ENCODE data around the gene CCBE1.

Gene CCBE1

DNA sequence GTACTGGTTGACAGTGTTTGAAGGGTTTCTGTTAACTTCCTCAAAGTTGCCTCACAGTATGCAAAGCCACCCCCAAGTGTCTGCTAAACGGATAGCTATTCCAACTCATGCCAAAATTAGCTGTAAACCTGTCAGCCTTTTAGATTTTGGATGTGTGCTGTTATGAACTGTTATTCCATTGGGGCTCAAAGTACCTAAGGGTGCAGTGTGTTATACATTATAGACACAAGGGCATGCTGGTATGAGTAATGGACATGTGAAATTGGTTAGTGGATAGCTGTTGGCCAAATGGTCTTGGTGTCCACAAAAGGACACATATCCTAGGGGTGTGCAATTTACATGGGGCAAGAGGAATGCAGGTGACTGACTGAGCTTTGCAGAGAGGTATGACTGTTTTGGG is 33.7 kb upstream of the CCBE1 start:
- TF ChIP-seq, protein P1, sequence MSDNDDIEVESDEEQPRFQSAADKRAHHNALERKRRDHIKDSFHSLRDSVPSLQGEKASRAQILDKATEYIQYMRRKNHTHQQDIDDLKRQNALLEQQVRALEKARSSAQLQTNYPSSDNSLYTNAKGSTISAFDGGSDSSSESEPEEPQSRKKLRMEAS (IDR thresholded peaks at IDR 0.05), result no peak
- TF ChIP-seq ZBTB7A (IDR thresholded peaks at IDR 0.05; ENCODE audit: low read depth) (no peak), YY1 (IDR thresholded peaks at IDR 0.05; ENCODE audit: low read depth) (no peak), FOXM1 (IDR thresholded peaks at IDR 0.05; ENCODE audit: borderline replicate concordance, low read depth) (no peak), RAD21 (IDR thresholded peaks at IDR 0.05; ENCODE audit: low read depth) (no peak), CEBPB (IDR thresholded peaks at IDR 0.05) (no peak), TAF1 (IDR thresholded peaks at IDR 0.05; ENCODE audit: low read depth) (no peak), NFIC (IDR thresholded peaks at IDR 0.05) (no peak), EGR1 (IDR thresholded peaks at IDR 0.05) (no peak), EP300 (IDR thresholded peaks at IDR 0.05; ENCODE audit: borderline replicate concordance) (no peak), TEAD4 (IDR thresholded peaks at IDR 0.05) (no peak)
- TF ChIP-seq, protein P2, sequence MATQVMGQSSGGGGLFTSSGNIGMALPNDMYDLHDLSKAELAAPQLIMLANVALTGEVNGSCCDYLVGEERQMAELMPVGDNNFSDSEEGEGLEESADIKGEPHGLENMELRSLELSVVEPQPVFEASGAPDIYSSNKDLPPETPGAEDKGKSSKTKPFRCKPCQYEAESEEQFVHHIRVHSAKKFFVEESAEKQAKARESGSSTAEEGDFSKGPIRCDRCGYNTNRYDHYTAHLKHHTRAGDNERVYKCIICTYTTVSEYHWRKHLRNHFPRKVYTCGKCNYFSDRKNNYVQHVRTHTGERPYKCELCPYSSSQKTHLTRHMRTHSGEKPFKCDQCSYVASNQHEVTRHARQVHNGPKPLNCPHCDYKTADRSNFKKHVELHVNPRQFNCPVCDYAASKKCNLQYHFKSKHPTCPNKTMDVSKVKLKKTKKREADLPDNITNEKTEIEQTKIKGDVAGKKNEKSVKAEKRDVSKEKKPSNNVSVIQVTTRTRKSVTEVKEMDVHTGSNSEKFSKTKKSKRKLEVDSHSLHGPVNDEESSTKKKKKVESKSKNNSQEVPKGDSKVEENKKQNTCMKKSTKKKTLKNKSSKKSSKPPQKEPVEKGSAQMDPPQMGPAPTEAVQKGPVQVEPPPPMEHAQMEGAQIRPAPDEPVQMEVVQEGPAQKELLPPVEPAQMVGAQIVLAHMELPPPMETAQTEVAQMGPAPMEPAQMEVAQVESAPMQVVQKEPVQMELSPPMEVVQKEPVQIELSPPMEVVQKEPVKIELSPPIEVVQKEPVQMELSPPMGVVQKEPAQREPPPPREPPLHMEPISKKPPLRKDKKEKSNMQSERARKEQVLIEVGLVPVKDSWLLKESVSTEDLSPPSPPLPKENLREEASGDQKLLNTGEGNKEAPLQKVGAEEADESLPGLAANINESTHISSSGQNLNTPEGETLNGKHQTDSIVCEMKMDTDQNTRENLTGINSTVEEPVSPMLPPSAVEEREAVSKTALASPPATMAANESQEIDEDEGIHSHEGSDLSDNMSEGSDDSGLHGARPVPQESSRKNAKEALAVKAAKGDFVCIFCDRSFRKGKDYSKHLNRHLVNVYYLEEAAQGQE (IDR thresholded peaks at IDR 0.05; ENCODE audit: low read depth), result no peak

DNA sequence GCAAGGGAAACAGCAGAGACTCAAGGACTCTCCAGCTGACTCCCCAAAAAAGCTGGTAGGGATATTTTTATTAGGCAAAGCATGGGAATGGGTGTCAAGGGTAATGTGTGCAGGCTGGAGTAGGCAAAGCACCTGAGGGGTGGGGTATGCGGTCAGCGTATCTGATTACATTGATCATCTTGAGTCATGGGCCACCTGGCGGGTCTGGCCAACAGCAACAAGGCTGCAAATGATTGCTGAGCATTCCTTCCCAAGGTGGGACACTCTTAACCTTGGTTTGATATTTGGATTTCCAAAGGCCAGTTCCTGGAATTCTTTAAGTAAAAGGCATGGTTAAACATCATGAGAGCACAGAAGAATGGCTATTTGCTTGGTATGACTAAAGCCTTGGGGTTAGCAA is 32.6 kb upstream of the CCBE1 start:
- TF ChIP-seq CREB1 (IDR thresholded peaks at IDR 0.05; ENCODE audit: low read depth) (no peak), ZBTB7A (IDR thresholded peaks at IDR 0.05; ENCODE audit: low read depth) (no peak), TAF1 (IDR thresholded peaks at IDR 0.05; ENCODE audit: low read depth) (no peak)

DNA sequence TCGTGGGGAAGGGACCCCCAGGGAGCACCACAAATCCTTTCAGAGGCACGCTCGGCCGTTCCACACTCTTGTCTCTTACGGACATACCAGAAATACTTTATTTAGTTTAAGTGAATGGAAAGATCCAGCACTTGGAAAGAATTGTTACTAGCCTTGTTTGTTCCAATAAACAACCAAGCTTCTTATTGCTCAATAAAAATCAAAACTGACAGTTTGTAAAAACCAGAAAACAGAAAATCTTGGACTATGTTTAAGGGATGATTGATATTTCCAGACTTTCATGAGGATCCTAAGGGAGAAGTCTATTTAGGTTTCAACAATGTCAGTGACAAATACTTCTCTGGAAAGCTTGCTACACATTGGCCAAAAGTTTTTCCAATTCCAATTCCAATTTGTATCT is 31.6 kb upstream of the CCBE1 start:
- TF ChIP-seq FOXM1 (IDR thresholded peaks at IDR 0.05; ENCODE audit: borderline replicate concordance, low read depth), result no peak
- no peak for TF ChIP-seq CEBPB (IDR thresholded peaks at IDR 0.05)
- TF ChIP-seq TEAD4 (IDR thresholded peaks at IDR 0.05), result no peak

DNA sequence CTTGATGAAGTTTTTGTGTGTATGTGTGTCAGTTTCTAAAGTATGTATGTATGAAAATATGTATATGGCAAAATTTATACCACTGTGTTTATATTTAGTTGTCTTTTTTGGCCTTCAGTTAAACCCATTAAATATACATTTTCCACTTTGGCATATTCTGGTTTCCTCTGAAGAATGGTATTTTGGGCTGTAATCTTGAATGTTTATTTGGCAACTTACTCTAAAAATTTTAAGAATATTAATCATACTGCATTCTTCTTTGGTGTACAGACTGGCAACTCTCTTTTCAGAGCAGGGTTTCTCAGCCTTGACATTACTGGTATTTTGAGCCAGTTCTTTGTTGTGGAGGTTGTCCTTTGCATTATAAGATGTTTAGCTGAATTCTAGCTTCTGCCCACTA is 27.9 kb upstream of the CCBE1 start:
- TF ChIP-seq FOXM1 (IDR thresholded peaks at IDR 0.05; ENCODE audit: borderline replicate concordance, low read depth), result no peak

DNA sequence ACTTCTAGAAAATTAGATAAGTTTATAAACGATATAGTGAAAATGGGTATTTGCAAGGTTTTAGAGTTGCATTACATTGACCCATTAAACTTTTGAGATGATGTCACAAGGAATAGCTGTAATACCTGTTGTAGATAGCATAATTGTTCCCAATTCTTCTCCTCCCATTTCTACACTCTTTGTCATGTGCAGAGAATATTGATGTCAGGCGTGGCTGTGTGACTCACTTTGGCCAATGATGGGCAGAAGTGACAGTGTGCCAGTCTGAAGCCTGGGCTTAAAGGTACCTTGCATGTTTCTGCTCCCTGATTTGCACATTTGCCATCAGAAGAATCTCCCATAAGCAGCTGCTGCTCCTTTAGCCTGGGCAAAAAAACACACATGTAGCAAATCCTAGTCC is 26.9 kb upstream of the CCBE1 start:
- TF ChIP-seq TCF12 (IDR thresholded peaks at IDR 0.05; ENCODE audit: low read depth) (no peak), CEBPB (IDR thresholded peaks at IDR 0.05) (no peak), ZBTB7A (IDR thresholded peaks at IDR 0.05; ENCODE audit: low read depth) (no peak), NFIC (IDR thresholded peaks at IDR 0.05) (no peak), CREB1 (IDR thresholded peaks at IDR 0.05; ENCODE audit: low read depth) (no peak)
- TF ChIP-seq, protein P2 (IDR thresholded peaks at IDR 0.05; ENCODE audit: low read depth), result no peak
- TF ChIP-seq, protein P3, sequence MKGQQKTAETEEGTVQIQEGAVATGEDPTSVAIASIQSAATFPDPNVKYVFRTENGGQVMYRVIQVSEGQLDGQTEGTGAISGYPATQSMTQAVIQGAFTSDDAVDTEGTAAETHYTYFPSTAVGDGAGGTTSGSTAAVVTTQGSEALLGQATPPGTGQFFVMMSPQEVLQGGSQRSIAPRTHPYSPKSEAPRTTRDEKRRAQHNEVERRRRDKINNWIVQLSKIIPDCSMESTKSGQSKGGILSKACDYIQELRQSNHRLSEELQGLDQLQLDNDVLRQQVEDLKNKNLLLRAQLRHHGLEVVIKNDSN (IDR thresholded peaks at IDR 0.05), result no peak

DNA sequence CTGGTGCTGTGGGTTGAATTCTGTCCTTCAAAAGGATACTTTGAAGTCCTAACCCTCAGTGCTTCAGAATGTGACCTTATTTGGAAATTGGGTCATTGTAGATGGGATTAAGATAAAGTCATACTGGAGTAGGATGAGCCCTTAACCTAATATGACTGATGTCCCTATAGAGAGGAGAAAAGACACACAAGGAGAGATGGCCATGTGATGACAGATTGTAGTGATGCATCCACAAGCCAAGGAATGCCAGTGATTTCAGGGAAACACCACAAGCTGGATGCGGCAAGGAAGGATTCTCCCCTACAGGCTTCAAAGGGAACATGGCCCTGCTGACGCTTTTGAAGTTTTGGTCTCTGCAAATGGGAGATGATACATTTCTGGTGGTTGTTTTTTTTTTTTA is 24.7 kb upstream of the CCBE1 start:
- no peak for TF ChIP-seq ZBTB7A (IDR thresholded peaks at IDR 0.05; ENCODE audit: low read depth)
- TF ChIP-seq TEAD4 (IDR thresholded peaks at IDR 0.05), result no peak

DNA sequence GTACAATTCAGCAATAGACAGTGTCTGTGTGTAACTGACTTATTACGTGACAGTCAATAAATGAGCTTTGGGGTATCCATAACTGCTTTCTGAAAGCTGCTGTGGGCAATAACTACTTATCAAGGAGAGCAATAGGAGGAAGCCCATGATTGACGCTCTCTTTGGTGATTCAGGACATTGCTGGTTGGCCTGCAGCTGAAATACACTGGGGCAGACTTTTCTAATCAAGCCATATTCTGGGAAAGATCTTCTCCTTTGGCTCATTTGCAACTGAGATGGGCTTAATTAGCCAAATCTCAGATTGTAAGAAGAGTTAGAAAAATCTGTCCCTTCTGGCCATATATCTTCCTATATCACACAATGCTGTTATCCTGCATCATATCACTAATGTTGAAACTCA is 24.0 kb upstream of the CCBE1 start:
- TF ChIP-seq, protein P2 (IDR thresholded peaks at IDR 0.05; ENCODE audit: low read depth), result no peak
- TF ChIP-seq TEAD4 (IDR thresholded peaks at IDR 0.05), result no peak
- TF ChIP-seq NFIC (IDR thresholded peaks at IDR 0.05), result no peak
- no peak for TF ChIP-seq YY1 (IDR thresholded peaks at IDR 0.05; ENCODE audit: low read depth)
- TF ChIP-seq CEBPB (IDR thresholded peaks at IDR 0.05), result no peak
- no peak for TF ChIP-seq TAF1 (IDR thresholded peaks at IDR 0.05; ENCODE audit: low read depth)
- TF ChIP-seq ZBTB7A (IDR thresholded peaks at IDR 0.05; ENCODE audit: low read depth), result no peak
- TF ChIP-seq EP300 (IDR thresholded peaks at IDR 0.05; ENCODE audit: borderline replicate concordance), result no peak
- TF ChIP-seq FOXM1 (IDR thresholded peaks at IDR 0.05; ENCODE audit: borderline replicate concordance, low read depth), result no peak
- TF ChIP-seq, protein P1 (IDR thresholded peaks at IDR 0.05), result no peak
- no peak for TF ChIP-seq TCF12 (IDR thresholded peaks at IDR 0.05; ENCODE audit: low read depth)
- TF ChIP-seq EGR1 (IDR thresholded peaks at IDR 0.05), result no peak
- TF ChIP-seq, protein P3 (IDR thresholded peaks at IDR 0.05), result no peak

All from Ishikawa (cell line).